Ovary (tissue), 3 donors: ENCODE data around the gene PARM1.

ENCODE experiments used
- CTCF ChIP-seq, 3 donors: fragments of 450-650 bp in 2 of 3; fragments of 200-600 bp in 1 of 3; IDR thresholded peaks; one replicate each; pipeline versions ENCODE4 v1.5.1 to v1.8.0; 2016 to 2022; ENCODE audit warnings: antibody characterized with exemption in 3 of 3, mild to moderate bottlenecking in 1 of 3
- POLR2A ChIP-seq: fragments of 450-650 bp; IDR thresholded peaks from one replicate; pipeline ENCODE4 v1.6.1; 2017; ENCODE audit warnings: antibody characterized with exemption, mild to moderate bottlenecking, moderate library complexity
- donor health status: DM: no; HTN: no; CAD: no.

DNA sequence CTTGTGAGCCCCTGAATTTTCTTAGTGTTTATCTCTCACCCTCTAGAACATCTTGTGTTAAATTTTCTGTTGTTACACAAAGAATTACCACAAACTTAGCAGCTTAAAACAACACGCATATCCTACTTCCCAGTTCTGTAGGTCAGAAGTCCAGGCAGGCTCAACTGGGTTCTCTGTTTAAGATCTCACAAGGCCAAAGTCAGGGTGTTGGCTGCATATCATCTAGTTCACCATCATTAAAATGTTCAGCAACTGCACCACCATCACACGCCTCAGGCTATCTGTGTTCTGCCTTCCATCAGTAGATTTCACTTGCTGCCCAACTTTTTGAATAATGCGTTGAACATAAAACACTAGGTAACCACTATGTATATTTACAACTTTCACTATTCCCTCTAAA lies 130.5 kb downstream of the PARM1 start:
- TF ChIP-seq CTCF (IDR thresholded peaks at IDR 0.05), result no peak
- TF ChIP-seq POLR2A, result no peak
